Stimulated activated CD8-positive, alpha-beta memory T cell treated with anti-CD3 and anti-CD28 coated beads, Interleukin-2, amount 100 ng/mL, for 48 hours (primary cell): ENCODE data around the gene SLC38A8.

ENCODE experiments used
- DNase-seq, 2 donors: peaks; one replicate each; pipeline ENCODE4 v3.0.0-alpha.2; 2020; ENCODE audit warnings: low read depth in 2 of 2

SLC38A8 gene

GRCh38 chr16:84049403-84050060 lies 6.9 kb upstream of the SLC38A8 start:
- no peak for DNase-seq

DNA sequence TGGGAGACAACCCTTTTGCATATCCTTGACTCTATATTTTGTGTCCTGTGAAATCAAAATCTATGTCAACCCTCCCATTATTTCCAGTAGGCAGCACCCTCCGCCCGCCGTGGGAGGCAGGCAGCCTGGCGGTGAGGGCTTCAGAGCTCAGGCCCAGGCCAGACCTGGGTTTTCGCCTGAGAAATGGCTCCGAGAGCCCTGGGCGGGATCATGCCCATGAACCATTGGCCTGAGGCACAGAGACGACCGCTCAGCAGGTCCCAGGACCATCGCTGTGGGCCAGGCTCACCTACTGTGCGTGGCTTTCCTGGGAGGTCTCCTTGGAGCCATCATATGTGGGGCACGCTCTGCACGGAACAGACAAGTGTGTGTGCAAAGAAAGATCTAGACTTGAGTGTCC lies 6.3 kb upstream of the SLC38A8 start:
- no peak for DNase-seq

DNA sequence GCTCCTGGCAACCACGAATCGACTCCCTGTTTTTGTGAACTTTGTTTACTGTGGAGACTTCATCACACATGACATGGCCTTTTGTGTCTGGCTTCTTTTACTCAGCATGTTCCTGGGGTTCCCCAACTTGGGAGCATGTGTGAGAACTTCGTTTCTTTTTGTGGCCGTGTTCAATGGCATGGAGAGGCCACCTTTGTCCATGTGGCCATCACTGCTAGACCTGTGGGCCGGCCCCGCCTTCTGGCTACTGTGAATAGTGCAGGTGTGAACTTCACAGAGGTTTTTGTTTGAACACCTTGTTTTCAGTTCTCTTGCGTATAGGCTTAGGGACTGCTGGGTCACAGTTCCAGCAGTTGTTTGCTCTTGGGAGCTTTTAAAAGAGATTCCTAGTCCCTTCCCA lies 5.7 kb upstream of the SLC38A8 start:
- no peak for DNase-seq

DNA sequence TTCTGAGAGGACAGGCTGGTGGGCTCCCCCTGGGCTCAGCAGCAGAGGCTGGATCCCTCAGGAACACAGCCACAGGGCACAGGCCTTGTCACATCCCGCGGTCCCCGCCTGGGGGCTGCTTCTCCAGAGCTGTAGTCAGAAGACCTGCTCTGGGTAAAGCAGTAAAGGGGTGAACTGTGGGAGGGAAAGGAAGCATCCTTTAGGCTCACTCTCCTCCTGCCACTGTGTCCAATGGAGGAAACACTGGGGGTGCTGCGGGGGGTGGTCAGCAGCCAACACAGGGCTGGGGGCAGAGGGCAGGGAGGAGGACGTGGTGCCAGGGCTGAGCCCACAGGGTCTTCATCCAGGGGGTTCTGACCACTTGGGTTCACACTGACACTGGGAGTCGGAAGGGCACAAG lies 5.0 kb upstream of the SLC38A8 start:
- no peak for DNase-seq

GRCh38 chr16:84047206-84047605 lies 4.6 kb upstream of the SLC38A8 start:
- no peak for DNase-seq

DNA sequence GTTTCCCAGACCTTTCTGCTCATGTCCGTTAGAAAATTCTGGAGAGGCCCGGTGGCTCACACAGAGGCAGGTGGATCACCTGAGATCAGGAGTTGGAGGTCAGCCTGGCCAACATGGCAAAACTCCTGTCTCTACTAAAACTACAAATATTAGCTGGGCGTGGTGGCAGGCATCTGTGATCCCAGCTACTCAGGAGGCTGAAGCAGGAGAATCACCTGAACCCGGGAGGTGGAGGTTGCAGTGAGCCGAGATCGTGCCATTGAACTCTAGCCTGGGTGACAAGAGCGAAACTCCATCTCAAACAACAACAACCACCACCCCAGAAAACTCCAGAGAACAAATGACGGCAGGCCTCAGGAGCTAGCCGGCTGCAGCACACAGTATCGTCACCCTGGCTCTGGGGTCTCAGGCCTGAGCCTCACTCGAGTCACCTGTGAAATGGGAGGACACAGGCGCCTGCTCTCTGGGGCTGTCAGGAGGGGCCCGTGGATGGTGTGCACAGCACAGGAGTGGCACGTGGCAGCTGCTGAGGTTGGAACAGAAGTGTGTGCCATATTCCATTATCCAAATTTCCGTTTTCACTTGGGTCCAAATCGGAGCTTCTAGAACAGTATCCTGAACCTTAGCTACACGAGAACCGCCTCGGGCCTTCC lies 3.3 kb upstream of the SLC38A8 start:
- no peak for DNase-seq

DNA sequence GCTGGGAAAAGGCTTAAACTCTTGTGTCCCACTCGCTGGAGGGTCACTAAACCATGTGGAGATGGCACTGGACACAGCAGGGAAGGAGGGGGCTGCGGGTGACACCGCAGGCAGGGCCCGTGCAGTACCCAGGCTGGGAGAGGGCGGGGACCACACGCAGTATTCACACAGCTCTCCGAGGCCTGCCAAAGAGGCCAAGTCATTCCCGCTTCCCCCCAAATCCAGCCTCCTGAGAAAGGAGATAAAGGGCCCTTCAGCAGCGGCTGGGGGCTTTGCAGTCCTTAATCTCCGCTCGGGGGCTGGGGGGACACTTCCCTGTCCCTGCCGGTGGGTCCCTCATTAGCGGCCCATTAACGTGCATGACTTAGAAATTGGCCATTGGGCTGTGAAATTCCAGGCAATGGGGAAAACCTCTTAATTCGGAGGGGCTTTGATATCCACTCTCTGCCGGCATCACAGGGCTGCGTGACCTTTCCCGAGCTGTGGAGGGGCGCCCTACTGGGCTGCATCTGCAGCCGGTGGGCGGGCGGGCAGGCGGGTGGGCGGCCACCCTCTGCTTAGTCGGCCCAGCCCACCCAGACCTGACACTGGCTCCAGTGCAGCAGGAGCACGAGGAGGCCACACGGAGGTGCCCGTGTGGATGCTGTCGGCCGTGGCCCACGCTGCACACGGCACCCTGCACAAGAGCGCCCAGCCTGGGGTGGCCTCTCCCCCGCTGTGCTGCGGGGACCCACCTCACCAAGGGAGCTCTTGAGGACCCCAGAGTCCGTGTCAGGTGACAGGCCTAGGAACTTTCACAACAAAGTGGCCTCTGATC lies 2.6 kb upstream of the SLC38A8 start:
- DNase-seq = no peak

DNA sequence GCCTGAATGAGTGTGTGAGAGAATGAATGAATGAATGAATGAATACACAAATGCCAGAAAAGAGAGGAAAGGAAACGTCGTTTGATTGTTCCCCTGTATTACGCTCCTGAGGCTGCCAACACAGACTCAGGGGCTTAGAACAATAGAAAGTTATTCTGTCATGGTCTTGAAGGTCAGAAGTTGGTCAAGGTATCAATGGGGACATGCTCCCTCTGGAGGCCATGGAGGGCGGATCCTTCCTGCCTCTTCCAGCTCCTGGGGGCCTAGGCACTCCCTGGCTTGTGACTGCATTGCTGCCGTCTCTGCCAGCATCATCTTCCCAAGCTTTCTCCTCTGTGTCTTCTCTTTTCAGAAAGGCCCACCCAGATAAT lies 1.5 kb upstream of the SLC38A8 start:
- no peak for DNase-seq

DNA sequence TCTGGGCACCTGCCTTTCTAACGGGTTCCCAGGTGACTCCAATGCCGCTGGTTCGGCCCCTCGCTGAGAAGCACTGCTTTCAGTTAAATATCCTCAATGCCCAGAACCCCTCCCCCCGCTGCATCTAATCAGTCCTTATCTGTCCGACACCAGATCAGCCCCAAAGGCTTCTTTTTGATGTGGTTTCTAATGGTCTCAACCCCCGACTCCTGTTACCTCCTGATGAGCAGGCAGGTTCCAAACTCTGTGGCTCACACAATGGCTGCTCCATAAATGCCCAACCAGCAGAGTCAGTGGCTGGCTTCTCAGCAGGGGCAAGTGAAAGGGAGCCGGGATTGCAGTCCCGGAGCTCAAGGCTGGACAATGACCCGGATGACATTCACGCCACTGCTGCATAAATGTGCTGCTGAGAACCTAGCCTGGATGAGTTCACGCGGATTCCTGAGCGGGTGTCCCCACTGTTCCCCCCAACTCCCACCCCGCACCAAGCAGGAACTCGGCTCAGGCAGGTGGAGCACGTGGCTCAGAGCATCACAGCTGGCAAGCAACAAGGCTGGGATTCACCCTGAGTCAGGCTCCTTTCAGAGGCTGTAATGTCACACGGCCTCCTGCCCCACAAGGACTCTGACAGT lies 1.0 kb upstream of the SLC38A8 start:
- no peak for DNase-seq

DNA sequence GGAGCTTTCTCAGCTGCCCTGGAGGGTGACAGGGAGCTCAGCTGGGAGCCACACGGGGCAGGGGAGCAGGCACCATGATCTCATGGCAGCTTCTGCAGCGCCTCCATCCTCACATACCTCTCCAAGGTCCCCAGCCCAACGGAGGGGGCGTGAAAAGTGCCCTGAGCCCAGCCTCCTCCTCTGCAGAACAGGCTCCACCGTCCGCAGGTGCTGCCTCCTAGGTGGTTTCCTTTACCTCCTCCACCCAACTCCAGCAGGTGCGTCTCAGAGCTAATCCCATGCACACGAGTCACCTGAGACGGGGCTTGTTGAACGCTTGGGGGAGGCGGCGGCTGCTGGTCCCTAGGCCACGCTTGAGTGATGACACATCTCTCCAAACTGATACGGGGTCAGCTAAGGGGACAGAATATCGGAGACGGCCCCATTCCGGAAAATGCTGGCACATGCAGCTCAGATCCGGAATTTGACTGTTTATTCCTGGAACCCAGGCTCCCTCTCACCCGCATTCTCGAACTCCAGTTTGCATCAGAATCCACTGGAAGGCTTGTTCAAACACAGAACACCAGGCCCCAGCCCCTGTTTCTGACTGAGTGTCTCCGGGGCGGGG lies 387 bp upstream of the SLC38A8 start:
- no peak for DNase-seq

DNA sequence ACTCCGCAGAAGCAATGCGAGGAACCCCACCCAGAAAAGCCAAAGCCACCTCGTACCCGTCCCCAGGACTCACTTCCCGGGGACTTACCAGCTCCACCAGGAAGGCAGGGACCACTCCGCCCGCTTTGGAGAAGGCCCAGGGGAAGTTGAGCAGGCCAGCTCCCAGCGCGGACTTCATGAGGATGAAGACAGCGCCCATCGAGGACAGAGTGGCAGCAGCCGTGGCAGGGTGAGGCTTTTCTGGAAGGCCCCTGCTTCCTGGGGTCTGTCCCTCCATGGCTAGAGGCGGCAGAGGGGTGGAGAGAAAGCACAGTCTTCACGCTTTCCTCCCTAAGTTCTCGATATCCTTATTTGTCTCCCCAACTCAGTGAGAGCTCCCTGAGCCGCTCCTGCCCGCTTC lies 714 bp downstream of the SLC38A8 start:
- no peak for DNase-seq

GRCh38 chr16:84040823-84041820 lies 1.5 kb downstream of the SLC38A8 start:
- DNase-seq = no peak

GRCh38 chr16:84040226-84040822 lies 2.3 kb downstream of the SLC38A8 start:
- DNase-seq = no peak

DNA sequence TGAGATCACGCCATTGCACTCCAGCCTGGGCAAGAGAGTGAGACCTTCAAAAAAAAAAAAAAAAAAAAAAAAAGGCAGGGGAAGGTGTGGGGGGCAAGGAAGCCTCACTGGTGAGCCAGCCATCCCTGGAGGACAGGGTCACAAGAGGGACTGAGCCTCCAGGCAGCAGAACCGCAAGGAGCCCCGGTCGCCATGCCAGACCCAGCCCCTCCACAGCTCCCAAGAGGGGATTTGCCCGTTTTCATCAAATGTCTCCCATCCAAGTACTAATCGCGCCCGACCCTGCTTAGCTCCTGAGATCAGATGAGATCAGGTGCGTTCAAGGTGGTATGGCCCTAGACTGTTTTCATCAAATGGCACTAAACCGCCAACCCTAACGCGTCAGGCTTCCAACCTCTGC lies 2.9 kb downstream of the SLC38A8 start:
- no peak for DNase-seq

DNA sequence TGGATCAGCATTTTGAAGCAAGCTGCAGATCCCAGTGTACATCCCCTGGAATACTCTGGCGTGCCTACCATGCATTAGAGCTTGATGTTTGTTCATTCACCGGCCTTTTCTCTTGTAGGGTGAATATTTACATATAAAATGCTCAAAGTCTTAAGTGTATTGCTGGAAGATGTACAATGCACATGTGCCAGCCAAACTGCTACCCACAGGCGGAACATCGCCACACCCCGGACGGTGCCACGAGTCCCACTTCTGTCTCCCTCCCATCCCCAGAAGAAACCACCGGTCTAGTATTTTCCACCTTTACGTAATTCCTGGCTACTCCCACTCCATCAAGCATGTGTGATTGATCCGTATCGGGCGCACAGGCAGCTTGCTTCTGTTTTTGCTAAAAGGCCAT lies 4.1 kb downstream of the SLC38A8 start:
- no peak for DNase-seq

- no peak for DNase-seq
These were observed 5.6 kb downstream of the SLC38A8 start for GRCh38 chr16:84036982-84037425.

DNA sequence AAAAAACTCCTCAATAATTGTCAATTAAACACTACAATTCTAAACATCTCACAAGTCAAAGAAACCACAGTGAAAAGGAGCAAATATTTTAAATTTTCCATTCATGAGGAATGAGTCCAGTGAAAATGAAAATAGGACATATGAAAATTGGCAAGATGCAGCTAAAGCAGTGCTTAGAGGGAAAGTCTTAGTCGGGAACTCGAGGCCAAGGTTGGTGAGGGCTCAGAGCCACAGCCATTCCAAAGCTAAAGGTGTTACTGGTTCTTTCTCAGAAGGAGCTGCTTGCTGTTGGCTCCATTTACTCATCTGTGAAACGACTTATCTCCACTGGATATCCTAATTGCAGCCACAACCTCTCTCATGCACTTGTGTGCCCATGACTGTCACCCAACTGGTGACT lies 6.5 kb downstream of the SLC38A8 start:
- no peak for DNase-seq

DNA sequence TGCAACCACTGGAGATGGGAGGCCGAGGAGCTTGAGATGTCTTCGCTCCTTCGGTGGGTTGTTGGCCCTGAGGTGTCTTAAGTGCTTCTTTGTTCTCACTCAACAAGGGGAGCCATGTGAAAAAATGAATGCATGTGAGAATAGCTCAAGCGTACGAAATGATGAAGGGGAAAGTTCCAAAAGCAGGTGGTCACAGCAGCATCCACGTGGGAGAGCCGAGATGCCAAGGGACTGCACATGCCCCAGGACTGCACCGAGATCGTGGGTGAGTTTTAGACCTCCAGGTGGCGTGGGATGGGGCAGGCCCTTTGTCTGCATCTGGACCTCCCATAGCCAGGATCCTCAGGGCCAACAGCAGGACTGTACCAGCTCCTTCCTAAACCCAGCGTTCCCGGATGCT lies 8.1 kb downstream of the SLC38A8 start:
- DNase-seq = no peak

DNA sequence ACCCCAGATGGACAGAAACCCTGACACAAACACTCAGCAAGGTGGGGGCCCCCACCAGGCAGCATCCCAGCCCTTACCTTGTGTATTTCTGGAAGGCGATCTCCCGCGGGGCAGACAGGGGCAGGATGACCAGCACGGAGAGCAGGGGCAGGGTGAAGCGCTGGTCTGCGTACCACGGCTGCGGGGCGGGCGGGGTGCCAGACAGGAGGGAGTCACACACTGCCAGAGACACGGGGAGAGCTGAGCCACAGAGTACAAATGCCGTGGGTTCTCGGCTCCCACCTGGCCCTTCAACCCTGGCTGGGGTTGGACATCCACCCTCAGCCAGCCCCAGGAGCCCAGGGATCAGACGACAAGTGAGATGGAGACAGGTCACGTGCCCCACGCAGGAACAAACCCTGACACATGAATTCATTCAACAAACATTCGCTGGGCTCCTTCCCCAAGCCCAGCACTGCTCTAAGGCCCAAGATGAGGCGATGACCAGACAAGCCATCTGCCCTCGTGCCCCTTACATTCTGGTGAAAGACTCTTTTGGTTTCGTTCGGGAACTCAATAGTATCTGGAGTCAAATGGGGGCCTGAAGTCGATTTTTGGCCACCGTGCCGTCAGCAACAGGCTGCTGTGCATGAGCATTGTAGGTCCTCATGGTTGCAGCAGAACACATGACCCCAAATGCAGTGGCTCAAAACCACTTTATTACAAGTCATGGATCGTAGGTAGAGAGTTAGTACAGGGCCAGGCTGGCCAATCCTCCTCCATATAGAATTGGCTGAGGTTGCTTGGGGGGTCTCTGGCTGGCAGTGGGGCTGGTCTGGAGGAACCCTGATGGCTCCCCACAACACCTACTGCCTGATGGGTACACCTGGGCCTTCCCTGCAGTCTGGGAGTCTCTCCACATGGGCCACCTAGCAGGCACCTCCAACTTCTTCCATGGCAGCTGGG lies 9.1 kb downstream of the SLC38A8 start:
- no peak for DNase-seq
